Adrenal gland (tissue), 12 donors: ENCODE results near the gene UBAP2. TPM values are rescaled to one million over a fixed set of nuclear protein-coding genes. Genes with fewer than 3 reads are reported as not detected.

ENCODE experiments used
- DNase-seq, 7 donors: peaks; one replicate each; pipeline ENCODE4 v3.0.0-alpha.2; 2019 to 2020
- H3K27ac ChIP-seq, 5 donors: fragments of 200-600 bp; sonication (generic) in 4 of 5; 1 replicate in 3 of 5; 2 replicates in 2 of 5; pipeline versions ENCODE4 v1.5.1 to v1.8.0; 2016 to 2020; ENCODE audit warnings: mild to moderate bottlenecking in 1 of 5
- H3K27me3 ChIP-seq: fragments of 200-600 bp; 2 replicates; pipeline ENCODE4 v1.8.0; 2021
- H3K36me3 ChIP-seq, 2 donors: fragments of 200-600 bp; replicated peaks in 1 of 2; 1 replicate in 1 of 2; 2 replicates in 1 of 2; pipeline versions ENCODE4 v1.5.1 to v1.8.0; 2018 to 2022
- H3K4me1 ChIP-seq, 2 donors: fragments of 200-600 bp; replicated peaks in 1 of 2; 1 replicate in 1 of 2; 2 replicates in 1 of 2; pipeline versions ENCODE4 v1.5.1 to v1.8.0; 2018 to 2021
- H3K4me3 ChIP-seq, 4 donors: fragments of 200-600 bp; sonication (generic) in 3 of 4; one replicate each; pipeline ENCODE4 v1.5.1; 2016 to 2018
- H3K9me3 ChIP-seq, 3 donors: fragments of 200-600 bp; sonication (generic) in 1 of 3; replicated peaks in 1 of 3; 1 replicate in 2 of 3; 2 replicates in 1 of 3; pipeline versions ENCODE4 v1.5.1 to v1.8.0; 2016 to 2021
- POLR2A ChIP-seq, 2 donors: fragments of 450-650 bp; IDR thresholded peaks; one replicate each; pipeline ENCODE4 v1.6.1; 2017; ENCODE audit warnings: antibody characterized with exemption in 2 of 2, mild to moderate bottlenecking in 2 of 2, moderate library complexity in 1 of 2
- WGBS, 4 donors: extraction: QIAGEN DNeasy Blood & Tissue Kit in 2 of 4; methylation state at CpG; one replicate each; pipeline versions ENCODE4 v1.1.5 to v1.1.7; 2013 to 2017; 5-methylcytosine and 5-hydroxymethylcytosine counted together
- intact Hi-C, 2 donors: fragments of 100-400 bp; cut with DNase I; formaldehyde crosslinking; loops; one replicate each; pipeline versions ENCODE4 v1.14.1 to v1.15.0; 2022 to 2023
- polyA plus RNA-seq, 3 donors: library from polyadenylated mRNA; stranded (reverse); fragments of 200-250 nt in 2 of 3; fragments of 350-450 nt in 1 of 3; fragmentation: Illumina TruSeq in 1 of 3; extraction: RNeasy Lipid Tissue Mini Kit (QIAGEN cat#74804) in 1 of 3; gene quantifications; one replicate each; pipeline ENCODE4 v1.2.3, GENCODE V29; 2013 to 2014
- total RNA-seq, 9 donors: library from RNA; depleted of rRNA in 4 of 9; stranded (reverse); fragments of >200 nt in 4 of 9; fragments of 120-200 nt in 1 of 9; fragmentation: NEBNext Ultra II Directional in 1 of 9; extraction: Animal tissue kit (Norgen Biotek cat#: 25700) in 1 of 9; gene quantifications; one replicate each; pipeline versions ENCODE4 v1.1.0 to v1.2.4, GENCODE V29; 2013 to 2023
- TF ChIP-seq, protein P1 (sequence below), 6 experiments: fragments of 450-650 bp in 4 of 6; fragments of 200-600 bp in 2 of 6; sonication (generic) in 1 of 6; IDR thresholded peaks; 1 replicate in 5 of 6; 2 replicates in 1 of 6; pipeline versions ENCODE4 v1.5.1 to v1.8.0; 2016 to 2021; ENCODE audit warnings: antibody characterized with exemption in 6 of 6, mild to moderate bottlenecking in 2 of 6, moderate library complexity in 1 of 6
- donor health status: healthy with polysubstance abuse.
- donor health status: Bipolar disorder and iron deficiency.
- donor health status: DM: yes; HTN: yes; CAD: no.
- donor health status: DM: no; HTN: no; CAD: no.
- donor health status: DM: no; HTN: no; CAD: no.
- donor health status: DM: yes; HTN: yes; CAD: no.

The UBAP2 gene
- total and polyA plus RNA-seq, 12 donors: 20.9 to 60.0 (median 37.8) TPM

DNA sequence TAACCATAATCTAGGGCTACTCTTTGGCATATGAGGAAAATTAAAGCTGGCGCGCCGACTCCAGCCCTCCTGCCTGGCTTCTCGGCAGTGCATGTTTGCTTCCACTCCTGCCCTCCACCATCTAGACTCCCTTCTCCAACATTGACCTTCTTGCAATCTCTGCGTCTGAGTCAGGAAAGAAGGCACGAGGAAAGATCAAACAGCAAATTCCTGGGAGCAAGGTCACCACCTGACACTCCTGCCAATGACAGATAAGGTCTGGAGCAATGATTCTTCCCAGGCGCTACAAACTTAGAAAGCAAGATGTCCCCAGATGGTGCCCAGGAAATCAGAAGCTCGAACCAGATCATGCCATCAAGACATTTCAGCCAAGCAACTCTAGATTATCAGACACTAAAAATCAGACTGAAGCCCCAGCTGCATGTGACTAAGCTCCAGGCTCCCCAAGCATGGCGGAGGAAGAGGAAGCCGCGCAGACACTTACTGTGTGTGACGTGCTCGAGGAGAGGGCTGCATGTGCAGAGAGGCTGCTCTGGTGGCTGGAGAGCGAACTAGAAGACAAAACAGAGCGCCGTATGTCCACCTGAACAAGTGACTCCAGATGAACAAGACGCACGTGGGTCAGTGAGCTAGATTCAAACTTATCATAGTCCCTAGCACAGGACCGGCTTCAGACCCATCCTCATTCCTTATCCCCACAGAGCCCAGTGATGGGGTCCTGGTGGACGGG is 116.4 kb downstream of the UBAP2 start:
- WGBS, 4 donors: 73 to 81% (median 76%) methylated on average over 20 of the region's 20 CpGs
- intact Hi-C loops: no loop called here
- H3K27ac ChIP-seq: peak overlapping the region in 2 of 5 donors; percentile 19 to 63

DNA sequence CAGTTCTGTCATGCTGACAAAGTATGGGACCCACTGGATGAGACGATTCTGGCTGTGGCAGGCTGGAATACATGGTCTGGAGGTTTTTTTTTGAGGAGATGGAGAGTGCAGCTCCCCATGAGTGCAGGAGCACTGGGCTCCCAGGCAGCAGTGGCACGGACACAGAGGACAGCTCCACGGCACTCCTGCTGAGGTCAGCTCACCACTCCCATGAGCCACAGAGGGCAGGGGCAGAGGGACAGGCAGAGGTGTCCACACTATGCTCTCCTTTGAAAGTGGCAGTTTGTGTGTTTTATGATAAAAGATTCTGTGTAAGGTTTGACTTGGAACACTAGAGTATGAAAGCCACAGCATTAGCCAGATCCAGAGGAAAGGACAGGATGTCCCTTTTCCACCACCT is 117.4 kb downstream of the UBAP2 start:
- Histone ChIP-seq H3K27me3 (no peaks in the 10 kb centered on the region), H3K27ac (peak overlapping the region in 1 of 5 donors; percentile 63), H3K4me3 (no peak overlapping the region), H3K9me3 (no peaks in the 10 kb centered on the region), H3K36me3 (peaks cover 0 to 71% of the 10 kb centered on the region in 2 donors), H3K4me1 (peaks cover 11 to 14% of the 10 kb centered on the region in 2 donors)
- intact Hi-C loops: no loop called here
- TF ChIP-seq, protein P1, sequence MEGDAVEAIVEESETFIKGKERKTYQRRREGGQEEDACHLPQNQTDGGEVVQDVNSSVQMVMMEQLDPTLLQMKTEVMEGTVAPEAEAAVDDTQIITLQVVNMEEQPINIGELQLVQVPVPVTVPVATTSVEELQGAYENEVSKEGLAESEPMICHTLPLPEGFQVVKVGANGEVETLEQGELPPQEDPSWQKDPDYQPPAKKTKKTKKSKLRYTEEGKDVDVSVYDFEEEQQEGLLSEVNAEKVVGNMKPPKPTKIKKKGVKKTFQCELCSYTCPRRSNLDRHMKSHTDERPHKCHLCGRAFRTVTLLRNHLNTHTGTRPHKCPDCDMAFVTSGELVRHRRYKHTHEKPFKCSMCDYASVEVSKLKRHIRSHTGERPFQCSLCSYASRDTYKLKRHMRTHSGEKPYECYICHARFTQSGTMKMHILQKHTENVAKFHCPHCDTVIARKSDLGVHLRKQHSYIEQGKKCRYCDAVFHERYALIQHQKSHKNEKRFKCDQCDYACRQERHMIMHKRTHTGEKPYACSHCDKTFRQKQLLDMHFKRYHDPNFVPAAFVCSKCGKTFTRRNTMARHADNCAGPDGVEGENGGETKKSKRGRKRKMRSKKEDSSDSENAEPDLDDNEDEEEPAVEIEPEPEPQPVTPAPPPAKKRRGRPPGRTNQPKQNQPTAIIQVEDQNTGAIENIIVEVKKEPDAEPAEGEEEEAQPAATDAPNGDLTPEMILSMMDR (IDR thresholded peaks at IDR 0.05): no peak
- TF ChIP-seq POLR2A (IDR thresholded peaks at IDR 0.05): no peak
- no peak for DNase-seq
- 64 to 94% (median 78%) methylated on average over 2 to 3 of the region's 3 CpGs for WGBS, 4 donors

More for the DNA sequence above, 116.4 kb downstream of the UBAP2 start:
- Histone ChIP-seq H3K4me3 (no peak overlapping the region), H3K27me3 (no peaks in the 10 kb centered on the region), H3K9me3 (no peaks in the 10 kb centered on the region), H3K36me3 (peaks cover 0 to 63% of the 10 kb centered on the region in 2 donors), H3K4me1 (peaks cover 11 to 14% of the 10 kb centered on the region in 2 donors)
- TF ChIP-seq POLR2A (IDR thresholded peaks at IDR 0.05): peak in 1 of 2 donors; percentile 46
- TF ChIP-seq, protein P1 (IDR thresholded peaks at IDR 0.05): no peak
- peak; percentile 54 to 86 (median 80) for DNase-seq

DNA sequence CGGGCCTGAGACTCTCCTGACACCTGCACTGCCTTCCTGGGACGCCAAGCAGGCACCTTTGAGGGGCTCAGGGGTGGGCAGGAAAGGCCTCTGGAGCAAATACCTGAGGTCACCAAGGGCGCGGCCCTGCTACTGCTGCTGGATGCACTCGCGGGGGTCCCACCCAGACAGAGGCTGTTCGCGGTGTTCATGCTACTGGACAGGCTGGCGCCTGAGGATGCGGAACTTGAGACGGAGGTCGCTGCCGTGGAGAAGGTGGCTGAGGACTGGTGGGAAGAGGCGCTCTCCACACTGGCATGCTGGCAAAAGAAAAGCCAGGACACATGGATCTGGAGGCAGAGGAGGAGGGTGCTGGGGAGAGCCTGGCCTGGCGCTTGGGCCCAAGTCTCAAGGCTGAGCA is 121.0 kb downstream of the UBAP2 start:
- Histone ChIP-seq H3K4me3 (no peak overlapping the region), H3K27ac (no peak overlapping the region), H3K36me3 (peaks cover 0 to 72% of the 10 kb centered on the region in 2 donors), H3K9me3 (no peaks in the 10 kb centered on the region), H3K27me3 (no peaks in the 10 kb centered on the region), H3K4me1 (peaks cover 11 to 14% of the 10 kb centered on the region in 2 donors)
- peak in 2 of 7 donors; percentile 42 to 46 for DNase-seq
- intact Hi-C loops: loop anchor here in 1 of 2 donors (5.0 to 10.0 kb wide), 2 partner anchors 115 to 147 kb away; no protein-coding TSS in a partner anchor
- TF ChIP-seq, protein P1 (IDR thresholded peaks at IDR 0.05): no peak
- no peak for TF ChIP-seq POLR2A (IDR thresholded peaks at IDR 0.05)
- 75 to 95% (median 81%) methylated on average over 9 to 15 of the region's 15 CpGs for WGBS, 4 donors

DNA sequence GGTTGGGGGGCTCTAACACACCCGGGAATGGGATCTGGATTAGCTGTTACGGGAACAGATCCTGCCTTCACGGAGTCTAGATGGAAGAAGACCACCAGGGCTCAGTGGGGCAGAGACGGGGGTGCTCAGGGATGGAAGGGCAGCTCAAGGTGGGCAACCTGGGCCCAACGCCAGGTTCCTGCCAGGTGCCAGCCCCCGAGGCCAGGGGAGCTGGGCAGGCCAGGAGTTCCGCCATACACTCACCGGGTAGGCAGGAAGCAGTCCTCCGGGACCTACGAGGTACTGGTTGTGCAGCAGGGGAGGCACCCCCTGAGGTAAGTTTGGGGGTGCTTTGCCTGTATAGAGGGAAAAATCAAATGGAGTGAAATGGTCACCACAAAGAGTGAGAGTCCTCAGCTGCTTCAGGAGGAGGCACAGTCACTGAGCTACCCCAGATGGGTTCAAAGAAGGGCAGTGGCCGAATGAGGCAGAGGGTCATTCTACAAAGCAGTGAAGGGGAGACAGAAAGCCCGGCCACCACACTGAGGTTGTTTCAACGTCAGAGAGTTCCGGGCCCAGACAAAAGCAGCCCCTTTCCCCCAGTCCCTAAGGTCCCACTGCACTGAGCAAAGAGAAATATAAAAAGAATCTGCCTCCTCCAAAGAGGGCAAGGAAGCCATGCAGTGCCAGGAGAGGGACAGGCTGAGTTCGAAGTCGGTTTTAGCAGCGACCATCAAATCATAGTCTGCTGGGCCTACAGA is 121.8 kb downstream of the UBAP2 start:
- Histone ChIP-seq H3K9me3 (no peaks in the 10 kb centered on the region), H3K4me3 (no peak overlapping the region), H3K4me1 (peaks cover 6% of the 10 kb centered on the region in 2 donors), H3K27ac (no peak overlapping the region), H3K36me3 (peaks cover 0 to 72% of the 10 kb centered on the region in 2 donors), H3K27me3 (no peaks in the 10 kb centered on the region)
- intact Hi-C loops: loop anchor here in 1 of 2 donors (5.0 to 10.0 kb wide), 2 partner anchors 115 to 148 kb away; no protein-coding TSS in a partner anchor
- 86 to 92% (median 89%) methylated on average over 13 to 17 of the region's 17 CpGs for WGBS, 4 donors
- DNase-seq: no peak
- no peak for TF ChIP-seq POLR2A (IDR thresholded peaks at IDR 0.05)
- TF ChIP-seq, protein P1 (IDR thresholded peaks at IDR 0.05): no peak
